Neural progenitor cell (in vitro differentiated cells): Measurements from ENCODE around the gene TRAPPC11. TPM values are rescaled to one million over a fixed set of nuclear protein-coding genes. Genes with fewer than 3 reads are reported as not detected.

ENCODE experiments used
- DNase-seq: peaks from one replicate; pipeline ENCODE4 v3.0.0-alpha.2; 2016; ENCODE audit warnings: low spot score
- H2AFZ ChIP-seq: fragments of 200-600 bp; sonication (generic); replicated peaks from 2 replicates; pipeline ENCODE4 v1.6.1; 2016; ENCODE audit warnings: antibody characterized with exemption
- H3F3A ChIP-seq: fragments of 200-600 bp; sonication (generic); 2 replicates; pipeline ENCODE4 v1.6.1; 2016; ENCODE audit warnings: antibody characterized with exemption, low read depth
- H3K27ac ChIP-seq: fragments of 200-600 bp; sonication (generic); 2 replicates; pipeline ENCODE4 v1.5.1; 2016; ENCODE audit warnings: mild to moderate bottlenecking
- H3K27me3 ChIP-seq: fragments of 200-600 bp; sonication (generic); 2 replicates; pipeline ENCODE4 v1.6.1; 2016; ENCODE audit warnings: mild to moderate bottlenecking, moderate library complexity
- H3K36me3 ChIP-seq: fragments of 200-600 bp; sonication (generic); 2 replicates; pipeline ENCODE4 v1.5.1; 2016
- H3K4me1 ChIP-seq: fragments of 200-600 bp; sonication (generic); 2 replicates; pipeline ENCODE4 v1.6.1; 2016; ENCODE audit warnings: mixed run types
- H3K4me2 ChIP-seq: fragments of 200-600 bp; sonication (generic); 2 replicates; pipeline ENCODE4 v1.6.1; 2016
- H3K4me3 ChIP-seq: fragments of 200-600 bp; sonication (generic); 2 replicates; pipeline ENCODE4 v1.5.1; 2016
- H3K79me2 ChIP-seq: fragments of 200-600 bp; sonication (generic); 2 replicates; pipeline ENCODE4 v1.6.1; 2016; ENCODE audit warnings: low read depth
- H3K9ac ChIP-seq: fragments of 200-600 bp; sonication (generic); 2 replicates; pipeline ENCODE4 v1.6.1; 2016
- H3K9me3 ChIP-seq: fragments of 200-600 bp; sonication (generic); 2 replicates; pipeline ENCODE4 v1.5.1; 2016; ENCODE audit warnings: low read depth
- H4K20me1 ChIP-seq: fragments of 200-600 bp; sonication (generic); 2 replicates; pipeline ENCODE4 v1.6.1; 2016; ENCODE audit warnings: low read depth
- H3K27ac Mint-ChIP-seq: 3 replicates; pipeline ENCODE4 v1.8.0; 2021; ENCODE audit warnings: mixed read lengths
- H3K27me3 Mint-ChIP-seq: 2 replicates; pipeline ENCODE4 v1.8.0; 2022; ENCODE audit warnings: low read depth, mild to moderate bottlenecking, inconsistent platforms, moderate library complexity, mixed read lengths; ENCODE audit not compliant: insufficient read depth
- H3K36me3 Mint-ChIP-seq: 3 replicates; pipeline ENCODE4 v1.8.0; 2021; ENCODE audit warnings: mixed read lengths
- H3K4me1 Mint-ChIP-seq: 3 replicates; pipeline ENCODE4 v1.8.0; 2021; ENCODE audit warnings: mixed read lengths
- H3K4me3 Mint-ChIP-seq: 3 replicates; pipeline ENCODE4 v1.8.0; 2021; ENCODE audit warnings: mild to moderate bottlenecking, moderate library complexity, mixed read lengths
- H3K9me3 Mint-ChIP-seq: 3 replicates; pipeline ENCODE4 v1.8.0; 2020; ENCODE audit warnings: mixed read lengths
- EZH2 ChIP-seq: fragments of 200-600 bp; sonication (generic); IDR thresholded peaks from 2 replicates; pipeline ENCODE4 v1.6.1; 2017; ENCODE audit warnings: antibody characterized with exemption, mild to moderate bottlenecking, moderate library complexity
- EZH2phosphoT487 ChIP-seq: fragments of 200-600 bp; sonication (generic); IDR thresholded peaks from 2 replicates; pipeline ENCODE4 v1.6.1; 2017; ENCODE audit warnings: antibody characterized with exemption
- total RNA-seq: library from RNA; depleted of rRNA; stranded (reverse); fragments of >200 nt; gene quantifications from 2 replicates; pipeline ENCODE4 v1.2.3, GENCODE V29; 2015; ENCODE audit warnings: low replicate concordance
- TF ChIP-seq, protein P1 (sequence below): fragments of 200-600 bp; sonication (generic); IDR thresholded peaks from 2 replicates; pipeline ENCODE4 v1.5.1; 2017; ENCODE audit warnings: antibody characterized with exemption, mild to moderate bottlenecking

The TRAPPC11 gene
- total RNA-seq: 61.2 and 110 TPM in 2 replicates

DNA sequence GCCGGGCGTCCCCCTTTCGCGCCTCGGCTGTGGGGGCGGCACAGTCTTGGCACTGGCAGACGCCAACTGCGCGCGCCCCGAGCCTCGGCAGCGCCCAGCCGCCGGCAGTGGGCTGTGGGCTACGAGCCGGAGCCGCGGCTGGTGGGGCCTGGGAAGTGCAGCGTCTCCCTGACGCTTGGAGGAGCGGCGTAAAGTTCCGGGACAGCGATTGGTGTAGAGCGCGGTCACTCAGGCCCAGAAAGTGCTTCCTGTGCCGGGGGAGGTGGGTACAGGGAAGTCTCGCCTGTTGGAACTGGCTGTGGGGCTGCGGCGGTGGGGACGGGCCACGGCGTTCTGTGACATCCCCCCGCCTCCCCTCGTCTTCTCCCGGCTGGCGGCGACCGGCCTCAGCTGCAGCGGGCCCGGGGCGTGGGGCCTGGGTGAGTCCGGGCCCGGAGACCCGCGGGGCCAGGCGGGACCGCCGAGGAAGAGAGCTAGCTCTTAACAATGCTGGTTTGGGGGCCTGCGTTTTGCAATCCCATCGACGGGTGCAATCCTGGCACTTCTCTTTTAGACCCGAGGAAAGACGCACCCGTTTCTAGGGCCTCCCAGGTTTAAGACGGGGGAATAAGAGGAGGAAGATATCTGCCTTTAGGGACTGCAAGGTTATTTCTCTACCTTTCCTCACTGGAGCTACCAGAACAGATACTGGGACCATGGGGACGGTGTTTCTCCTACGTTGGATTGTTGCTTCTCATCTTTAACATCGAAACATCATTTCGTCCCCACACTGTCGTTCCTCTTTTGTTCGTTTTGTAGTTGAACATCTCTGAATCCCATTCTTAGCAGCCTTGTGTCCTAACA, at the start of gene TRAPPC11, which contains the start of gene RWDD4:
TRAPPC11 (plus strand) TSS at position 265 of the 843 bp plus-strand sequence. CDS start 4,575 bp downstream, outside the sequence.
RWDD4 (minus strand) TSS at position 157 of the 843 bp plus-strand sequence. CDS start 233 bp downstream, outside the sequence.
- Histone ChIP-seq H3F3A (peaks cover 6% of the 10 kb centered on the region), H2AFZ (peak within 1 kb of the TSS; percentile 94), H3K27ac (peak within 1 kb of the TSS; percentile 93), H3K27me3 (no peaks in the 10 kb centered on the region), H3K36me3 (peaks cover 3% of the 10 kb centered on the region), H3K79me2 (peaks cover 68% of the 10 kb centered on the region), H3K9ac (peak within 1 kb of the TSS; percentile 93), H3K4me2 (peak within 1 kb of the TSS; percentile 86), H3K9me3 (no peaks in the 10 kb centered on the region), H3K4me3 (peak within 1 kb of the TSS; percentile 83), H4K20me1 (no peaks in the 10 kb centered on the region), H3K4me1 (peaks cover 6% of the 10 kb centered on the region)
- Mint-ChIP-seq H3K27me3 (peaks cover 2% of the 10 kb centered on the region), H3K4me3 (peak within 1 kb of the TSS; percentile 92), H3K9me3 (no peaks in the 10 kb centered on the region), H3K4me1 (peaks cover 23% of the 10 kb centered on the region), H3K27ac (peak within 1 kb of the TSS; percentile 95), H3K36me3 (peaks cover 7% of the 10 kb centered on the region)
- TF ChIP-seq, protein P1, sequence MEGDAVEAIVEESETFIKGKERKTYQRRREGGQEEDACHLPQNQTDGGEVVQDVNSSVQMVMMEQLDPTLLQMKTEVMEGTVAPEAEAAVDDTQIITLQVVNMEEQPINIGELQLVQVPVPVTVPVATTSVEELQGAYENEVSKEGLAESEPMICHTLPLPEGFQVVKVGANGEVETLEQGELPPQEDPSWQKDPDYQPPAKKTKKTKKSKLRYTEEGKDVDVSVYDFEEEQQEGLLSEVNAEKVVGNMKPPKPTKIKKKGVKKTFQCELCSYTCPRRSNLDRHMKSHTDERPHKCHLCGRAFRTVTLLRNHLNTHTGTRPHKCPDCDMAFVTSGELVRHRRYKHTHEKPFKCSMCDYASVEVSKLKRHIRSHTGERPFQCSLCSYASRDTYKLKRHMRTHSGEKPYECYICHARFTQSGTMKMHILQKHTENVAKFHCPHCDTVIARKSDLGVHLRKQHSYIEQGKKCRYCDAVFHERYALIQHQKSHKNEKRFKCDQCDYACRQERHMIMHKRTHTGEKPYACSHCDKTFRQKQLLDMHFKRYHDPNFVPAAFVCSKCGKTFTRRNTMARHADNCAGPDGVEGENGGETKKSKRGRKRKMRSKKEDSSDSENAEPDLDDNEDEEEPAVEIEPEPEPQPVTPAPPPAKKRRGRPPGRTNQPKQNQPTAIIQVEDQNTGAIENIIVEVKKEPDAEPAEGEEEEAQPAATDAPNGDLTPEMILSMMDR: peak; percentile 20
- no peak for TF ChIP-seq EZH2phosphoT487
- peak; percentile 98 for DNase-seq

DNA sequence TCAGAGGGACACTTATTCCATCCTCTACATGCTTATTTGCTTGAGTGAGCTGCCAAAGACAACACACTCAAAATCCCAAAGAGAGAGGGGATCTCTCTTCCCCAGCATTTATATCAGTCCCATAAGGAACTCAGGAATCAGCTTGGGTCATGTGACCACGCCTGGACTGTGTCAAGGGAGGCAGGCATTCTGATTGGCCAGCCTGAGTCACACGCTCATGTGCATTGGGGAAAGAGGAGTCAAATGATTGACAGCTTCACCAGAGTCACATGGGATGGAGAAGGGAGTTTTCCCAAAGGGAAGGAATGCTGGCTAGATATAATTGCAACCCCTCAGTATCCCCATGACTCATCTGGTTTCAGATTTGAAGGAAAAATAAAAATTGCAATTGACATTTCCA, 49.1 kb upstream of the TRAPPC11 start:
- no peak overlapping the region for H3K9ac ChIP-seq
- no peak for DNase-seq
- no peaks in the 10 kb centered on the region for H3F3A ChIP-seq
- Mint-ChIP-seq H3K4me3 (no peak overlapping the region), H3K27me3 (no peaks in the 10 kb centered on the region), H3K9me3 (no peaks in the 10 kb centered on the region), H3K27ac (no peak overlapping the region), H3K4me1 (peaks cover 6% of the 10 kb centered on the region), H3K36me3 (no peaks in the 10 kb centered on the region)
- no peaks in the 10 kb centered on the region for H3K27me3 ChIP-seq
- H3K9me3 ChIP-seq: no peaks in the 10 kb centered on the region
- TF ChIP-seq EZH2 (no peak), EZH2phosphoT487 (no peak)
- TF ChIP-seq, protein P1: no peak
- H3K27ac ChIP-seq: no peak overlapping the region
- no peaks in the 10 kb centered on the region for H3K4me1 ChIP-seq
- H4K20me1 ChIP-seq: no peaks in the 10 kb centered on the region
- H3K79me2 ChIP-seq: no peaks in the 10 kb centered on the region
- no peak overlapping the region for H3K4me3 ChIP-seq
- peak overlapping the region; percentile 12 for H2AFZ ChIP-seq
- H3K36me3 ChIP-seq: no peaks in the 10 kb centered on the region
- no peak overlapping the region for H3K4me2 ChIP-seq

DNA sequence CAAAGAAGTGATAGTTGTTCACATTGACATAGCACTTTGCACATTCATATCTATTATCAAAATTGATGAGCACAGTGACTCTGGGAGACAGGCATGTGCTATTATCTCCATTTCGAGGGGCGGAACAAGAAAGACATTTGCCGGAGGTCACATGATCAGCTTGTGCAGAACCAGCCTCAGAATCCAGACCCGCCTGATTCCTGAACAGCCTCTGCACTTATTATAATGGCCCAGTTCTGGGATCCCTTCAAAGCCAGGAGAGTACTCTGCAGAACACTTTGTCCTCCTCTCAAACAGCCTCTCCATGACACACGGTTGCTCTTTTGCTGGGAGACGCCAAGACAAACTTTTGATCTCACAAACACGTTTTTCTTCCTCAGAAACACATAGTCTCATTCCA, 48.5 kb upstream of the TRAPPC11 start:
- TF ChIP-seq EZH2phosphoT487 (no peak), EZH2 (no peak)
- TF ChIP-seq, protein P1: no peak
- no peak overlapping the region for H3K27ac ChIP-seq
- H3K4me1 Mint-ChIP-seq: peaks cover 6% of the 10 kb centered on the region
- H3F3A ChIP-seq: no peaks in the 10 kb centered on the region
- no peak overlapping the region for H3K4me3 ChIP-seq
- no peaks in the 10 kb centered on the region for H3K4me1 ChIP-seq
- H3K27me3 Mint-ChIP-seq: no peaks in the 10 kb centered on the region
- no peaks in the 10 kb centered on the region for H3K9me3 ChIP-seq
- H3K27ac Mint-ChIP-seq: peak overlapping the region; percentile 77
- H3K4me2 ChIP-seq: no peak overlapping the region
- no peaks in the 10 kb centered on the region for H3K79me2 ChIP-seq
- no peaks in the 10 kb centered on the region for H3K36me3 ChIP-seq
- no peaks in the 10 kb centered on the region for H3K9me3 Mint-ChIP-seq
- no peak for DNase-seq
- H3K4me3 Mint-ChIP-seq: no peak overlapping the region
- H3K27me3 ChIP-seq: no peaks in the 10 kb centered on the region
- H3K9ac ChIP-seq: no peak overlapping the region
- H2AFZ ChIP-seq: no peak overlapping the region
- no peaks in the 10 kb centered on the region for H4K20me1 ChIP-seq
- no peaks in the 10 kb centered on the region for H3K36me3 Mint-ChIP-seq
